Measurements from ENCODE around the gene NSMCE3. TPM values are rescaled to one million over a fixed set of nuclear protein-coding genes. Genes with fewer than 3 reads are reported as not detected.

The NSMCE3 gene
- total RNA-seq, result 1 to 10 TPM; 8.7 to 9.1 TPM

- Mint-ChIP-seq H3K27me3 (ENCODE audit: low read depth) (peaks cover 2% of the 10 kb centered on the region), H3K9me3 (ENCODE audit: insufficient read depth) (no peaks in the 10 kb centered on the region), H3K4me3 (peak within 1 kb of the TSS; percentile 97), H3K36me3 (ENCODE audit: low read depth) (peaks cover 3% of the 10 kb centered on the region), H3K4me1 (ENCODE audit: low read depth) (peaks cover 36% of the 10 kb centered on the region), H3K27ac (peak within 1 kb of the TSS; percentile 98)
- POLR2A ChIA-PET, result interaction anchor here (0.6 to 1.0 kb wide), 2 partner anchors 10 to 12 kb away, joined by 3 to 4 read pairs; no protein-coding TSS in a partner anchor
- peak; percentile 94 for ATAC-seq
- DNase-seq, result peak; percentile 93
- CTCF ChIA-PET, result interaction anchor here (1.2 to 1.9 kb wide), 3 partner anchors 129 to 166 kb away, joined by 3 to 5 read pairs (median 5); no protein-coding TSS in a partner anchor
Observed at GRCh38 chr15:29269485-29270168, at the start of gene NSMCE3. Gene NSMCE3, minus strand, starts transcription at chr15:29269822. Its CDS starts 117 bp downstream, at chr15:29269705.

- no peak overlapping the region for H3K27ac Mint-ChIP-seq
- H3K36me3 Mint-ChIP-seq (ENCODE audit: low read depth), result no peaks in the 10 kb centered on the region
- POLR2A ChIA-PET, result no interaction called here
- ATAC-seq, result no peak
- no peak for DNase-seq
- no peak overlapping the region for H3K4me3 Mint-ChIP-seq
- no peaks in the 10 kb centered on the region for H3K9me3 Mint-ChIP-seq (ENCODE audit: insufficient read depth)
- H3K27me3 Mint-ChIP-seq (ENCODE audit: low read depth), result no peaks in the 10 kb centered on the region
- no peaks in the 10 kb centered on the region for H3K4me1 Mint-ChIP-seq (ENCODE audit: low read depth)
- CTCF ChIA-PET, result no interaction called here
Observed at GRCh38 chr15:29316422-29316821, 46.8 kb upstream of the NSMCE3 start.

- no peak for DNase-seq
- ATAC-seq, result no peak
- Mint-ChIP-seq H3K4me1 (ENCODE audit: low read depth) (no peaks in the 10 kb centered on the region), H3K4me3 (no peak overlapping the region), H3K27ac (no peak overlapping the region), H3K27me3 (ENCODE audit: low read depth) (no peaks in the 10 kb centered on the region), H3K9me3 (ENCODE audit: insufficient read depth) (no peaks in the 10 kb centered on the region), H3K36me3 (ENCODE audit: low read depth) (no peaks in the 10 kb centered on the region)
- CTCF ChIA-PET, result no interaction called here
- POLR2A ChIA-PET, result interaction anchor here (0.8 kb wide), 1 partner anchor 480 kb away, joined by 3 read pairs; no protein-coding TSS in a partner anchor
Observed at GRCh38 chr15:29312387-29312786, 42.8 kb upstream of the NSMCE3 start.

- POLR2A ChIA-PET, result no interaction called here
- CTCF ChIA-PET, result no interaction called here
- Mint-ChIP-seq H3K9me3 (ENCODE audit: insufficient read depth) (no peaks in the 10 kb centered on the region), H3K36me3 (ENCODE audit: low read depth) (no peaks in the 10 kb centered on the region), H3K4me1 (ENCODE audit: low read depth) (no peaks in the 10 kb centered on the region), H3K27me3 (ENCODE audit: low read depth) (no peaks in the 10 kb centered on the region), H3K4me3 (no peak overlapping the region), H3K27ac (no peak overlapping the region)
- no peak for DNase-seq
- no peak for ATAC-seq
Observed at GRCh38 chr15:29311696-29312095, 42.1 kb upstream of the NSMCE3 start.

GRCh38 chr15:29309139-29309538, 39.5 kb upstream of the NSMCE3 start:
- no peaks in the 10 kb centered on the region for H3K4me1 Mint-ChIP-seq (ENCODE audit: low read depth)
- peaks cover 3% of the 10 kb centered on the region for H3K27me3 Mint-ChIP-seq (ENCODE audit: low read depth)
- ChIA-PET CTCF (no interaction called here), POLR2A (no interaction called here)
- H3K27ac Mint-ChIP-seq, result no peak overlapping the region
- no peak for DNase-seq
- no peaks in the 10 kb centered on the region for H3K36me3 Mint-ChIP-seq (ENCODE audit: low read depth)
- H3K9me3 Mint-ChIP-seq (ENCODE audit: insufficient read depth), result no peaks in the 10 kb centered on the region
- H3K4me3 Mint-ChIP-seq, result no peak overlapping the region
- ATAC-seq, result no peak

- POLR2A ChIA-PET, result no interaction called here
Observed at GRCh38 chr15:29308299-29308698, 38.7 kb upstream of the NSMCE3 start.

GRCh38 chr15:29305556-29305955, 35.9 kb upstream of the NSMCE3 start:
- Mint-ChIP-seq H3K4me1 (ENCODE audit: low read depth) (no peaks in the 10 kb centered on the region), H3K27ac (no peak overlapping the region), H3K4me3 (no peak overlapping the region), H3K9me3 (ENCODE audit: insufficient read depth) (no peaks in the 10 kb centered on the region), H3K36me3 (ENCODE audit: low read depth) (no peaks in the 10 kb centered on the region), H3K27me3 (ENCODE audit: low read depth) (peaks cover 3% of the 10 kb centered on the region)
- ChIA-PET CTCF (no interaction called here), POLR2A (no interaction called here)
- DNase-seq (no peak), ATAC-seq (no peak)

More at GRCh38 chr15:29308299-29308698, 38.7 kb upstream of the NSMCE3 start:
- Mint-ChIP-seq H3K9me3 (ENCODE audit: insufficient read depth) (no peaks in the 10 kb centered on the region), H3K27ac (no peak overlapping the region), H3K4me3 (no peak overlapping the region), H3K36me3 (ENCODE audit: low read depth) (no peaks in the 10 kb centered on the region), H3K4me1 (ENCODE audit: low read depth) (no peaks in the 10 kb centered on the region), H3K27me3 (ENCODE audit: low read depth) (peaks cover 3% of the 10 kb centered on the region)
- no peak for DNase-seq
- CTCF ChIA-PET, result no interaction called here
- ATAC-seq, result no peak

GRCh38 chr15:29302871-29303270, 33.2 kb upstream of the NSMCE3 start:
- Mint-ChIP-seq H3K4me3 (no peak overlapping the region), H3K4me1 (ENCODE audit: low read depth) (no peaks in the 10 kb centered on the region), H3K27ac (no peak overlapping the region), H3K9me3 (ENCODE audit: insufficient read depth) (no peaks in the 10 kb centered on the region), H3K36me3 (ENCODE audit: low read depth) (no peaks in the 10 kb centered on the region), H3K27me3 (ENCODE audit: low read depth) (peaks cover 3% of the 10 kb centered on the region)
- ChIA-PET CTCF (no interaction called here), POLR2A (no interaction called here)
- no peak for ATAC-seq
- no peak for DNase-seq

- Mint-ChIP-seq H3K4me3 (no peak overlapping the region), H3K27me3 (ENCODE audit: low read depth) (peaks cover 3% of the 10 kb centered on the region)
- CTCF ChIA-PET, result no interaction called here
Observed at GRCh38 chr15:29299784-29300183, 30.2 kb upstream of the NSMCE3 start.

GRCh38 chr15:29299331-29299730, 29.7 kb upstream of the NSMCE3 start:
- ATAC-seq (no peak), DNase-seq (no peak)
- Mint-ChIP-seq H3K36me3 (ENCODE audit: low read depth) (no peaks in the 10 kb centered on the region), H3K27me3 (ENCODE audit: low read depth) (no peaks in the 10 kb centered on the region), H3K4me3 (no peak overlapping the region), H3K4me1 (ENCODE audit: low read depth) (no peaks in the 10 kb centered on the region), H3K9me3 (ENCODE audit: insufficient read depth) (no peaks in the 10 kb centered on the region), H3K27ac (no peak overlapping the region)
- CTCF ChIA-PET, result no interaction called here
- POLR2A ChIA-PET, result no interaction called here

More at GRCh38 chr15:29299784-29300183, 30.2 kb upstream of the NSMCE3 start:
- no peak for DNase-seq
- no peak for ATAC-seq
- no peak overlapping the region for H3K27ac Mint-ChIP-seq
- H3K9me3 Mint-ChIP-seq (ENCODE audit: insufficient read depth), result no peaks in the 10 kb centered on the region
- POLR2A ChIA-PET, result no interaction called here
- H3K36me3 Mint-ChIP-seq (ENCODE audit: low read depth), result no peaks in the 10 kb centered on the region
- no peaks in the 10 kb centered on the region for H3K4me1 Mint-ChIP-seq (ENCODE audit: low read depth)

- CTCF ChIA-PET, result interaction anchor here (0.8 kb wide), 1 partner anchor 123 kb away, joined by 3 read pairs; no protein-coding TSS in a partner anchor
- no peak overlapping the region for H3K4me3 Mint-ChIP-seq
- DNase-seq, result no peak
- no peak for ATAC-seq
- no peak overlapping the region for H3K27ac Mint-ChIP-seq
- H3K36me3 Mint-ChIP-seq (ENCODE audit: low read depth), result no peaks in the 10 kb centered on the region
- H3K4me1 Mint-ChIP-seq (ENCODE audit: low read depth), result no peaks in the 10 kb centered on the region
- POLR2A ChIA-PET, result no interaction called here
- H3K27me3 Mint-ChIP-seq (ENCODE audit: low read depth), result peaks cover 2% of the 10 kb centered on the region
- H3K9me3 Mint-ChIP-seq (ENCODE audit: insufficient read depth), result no peaks in the 10 kb centered on the region
Observed at GRCh38 chr15:29294732-29295325, 25.2 kb upstream of the NSMCE3 start.

GRCh38 chr15:29291067-29291845, 21.6 kb upstream of the NSMCE3 start:
- Mint-ChIP-seq H3K27me3 (ENCODE audit: low read depth) (peaks cover 2% of the 10 kb centered on the region), H3K36me3 (ENCODE audit: low read depth) (no peaks in the 10 kb centered on the region), H3K4me3 (no peak overlapping the region), H3K4me1 (ENCODE audit: low read depth) (no peaks in the 10 kb centered on the region), H3K9me3 (ENCODE audit: insufficient read depth) (no peaks in the 10 kb centered on the region), H3K27ac (no peak overlapping the region)
- POLR2A ChIA-PET, result no interaction called here
- ATAC-seq, result no peak
- CTCF ChIA-PET, result no interaction called here
- no peak for DNase-seq

Measured in activated CD8-positive, alpha-beta T cell treated with anti-CD3 and anti-CD28 coated beads, Interleukin-2, amount 10 ng/mL, durations not matched to agents 7 days and 5 days (primary cell).